Measurements from ENCODE around the gene TLR6.

Gene TLR6

DNA sequence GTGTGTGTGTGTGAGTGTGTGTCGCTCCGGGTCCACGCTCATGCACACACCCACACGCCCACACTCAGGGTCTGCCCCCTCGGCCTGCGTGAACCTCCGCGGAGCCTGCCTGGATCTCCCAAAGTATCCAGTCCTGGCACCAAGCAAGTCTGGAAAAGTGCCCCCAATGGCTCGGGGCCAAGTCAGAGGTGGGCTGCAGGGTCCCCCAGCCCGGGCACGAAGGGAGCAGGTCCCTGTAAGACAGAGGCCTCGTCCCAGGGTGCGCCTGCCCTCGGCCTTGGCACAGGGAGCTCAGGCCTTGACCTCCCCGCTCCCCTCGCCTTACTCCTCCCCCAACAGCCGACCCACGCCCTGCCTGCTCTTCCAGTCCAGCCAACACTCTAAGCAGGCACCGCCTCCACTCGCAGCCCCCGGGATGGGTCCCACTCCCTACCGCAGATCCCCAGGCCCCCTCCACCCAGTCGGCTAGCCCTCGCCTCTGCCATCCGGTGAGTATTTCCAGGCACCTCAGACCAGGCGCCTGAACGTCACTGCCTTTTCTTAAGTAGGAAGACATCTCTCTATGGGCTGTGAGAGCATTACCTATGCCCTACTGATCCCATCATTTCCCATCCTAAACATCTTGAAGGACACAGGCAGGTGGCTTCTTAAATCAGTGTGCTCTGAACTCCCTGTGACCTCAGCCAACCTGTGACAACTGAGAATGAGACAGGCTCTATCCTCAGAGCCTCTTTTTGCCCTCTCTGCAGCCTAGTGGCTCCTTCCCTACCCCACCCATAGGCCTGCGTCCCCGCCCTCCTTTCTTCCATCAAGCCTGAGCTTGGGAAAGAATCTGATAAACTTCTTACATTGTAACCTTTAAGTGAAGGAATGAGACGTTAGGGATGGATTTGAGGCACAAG, 11.7 kb upstream of the TLR6 start:
- peak; percentile 27 for DNase-seq

DNA sequence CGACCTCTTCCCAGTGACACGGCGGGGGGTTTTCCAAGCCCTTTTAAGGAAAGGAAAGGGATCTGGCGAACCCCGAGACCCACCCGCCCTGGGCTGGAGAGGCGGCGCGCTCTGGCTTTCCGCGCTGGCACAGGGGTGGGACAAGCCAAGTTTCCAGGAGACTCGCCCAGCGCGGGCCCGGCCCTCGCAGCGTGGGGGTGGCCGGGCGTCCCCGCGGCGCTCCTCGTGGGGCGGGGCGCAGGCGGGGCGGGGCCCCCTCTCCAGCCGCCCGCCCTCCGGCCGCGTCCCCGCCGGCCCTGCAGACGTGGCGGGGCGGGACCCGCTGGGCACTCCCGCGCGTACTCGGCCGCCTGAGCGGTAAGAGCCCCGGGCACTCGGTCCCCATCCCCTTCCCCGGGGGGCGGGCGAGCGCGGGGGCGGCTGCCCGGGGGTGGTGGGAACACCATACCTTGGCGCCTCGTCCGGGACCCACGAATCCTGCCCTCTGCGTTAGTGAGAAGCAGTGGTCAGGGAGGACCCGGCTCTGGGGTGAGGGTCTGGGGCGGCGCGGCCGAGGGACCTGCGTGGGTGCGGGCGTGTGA, 11.0 kb upstream of the TLR6 start, which contains the start of gene FAM114A1:
Gene FAM114A1 (plus strand): TSS at position 329 of the 581 bp plus-strand sequence. CDS start 10,273 bp downstream, outside the sequence.
- peak; percentile 90 for DNase-seq

DNA sequence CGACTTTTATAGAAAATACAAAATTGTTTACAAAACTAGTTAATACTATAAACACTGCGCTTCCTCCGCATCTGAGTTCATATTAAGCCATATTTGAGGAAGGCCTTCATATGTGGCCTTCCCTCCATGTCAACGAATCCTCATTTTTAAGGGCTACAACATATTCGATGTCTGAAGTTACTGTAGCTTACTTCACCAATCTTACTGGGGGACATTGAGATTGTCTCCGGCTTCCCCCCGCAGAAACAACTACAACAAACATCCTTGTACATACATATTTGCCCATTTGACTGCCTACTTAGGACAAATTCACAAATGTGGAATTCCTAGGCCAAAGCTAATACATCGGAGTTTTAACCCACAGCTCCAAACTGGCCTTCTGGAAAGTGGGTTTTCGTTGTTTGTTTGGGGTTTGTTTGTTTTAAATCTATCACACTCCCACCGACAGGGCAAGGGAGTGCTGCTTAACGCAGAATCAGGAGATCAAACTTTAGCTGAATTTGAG, 10.4 kb upstream of the TLR6 start:
- no peak for DNase-seq

DNA sequence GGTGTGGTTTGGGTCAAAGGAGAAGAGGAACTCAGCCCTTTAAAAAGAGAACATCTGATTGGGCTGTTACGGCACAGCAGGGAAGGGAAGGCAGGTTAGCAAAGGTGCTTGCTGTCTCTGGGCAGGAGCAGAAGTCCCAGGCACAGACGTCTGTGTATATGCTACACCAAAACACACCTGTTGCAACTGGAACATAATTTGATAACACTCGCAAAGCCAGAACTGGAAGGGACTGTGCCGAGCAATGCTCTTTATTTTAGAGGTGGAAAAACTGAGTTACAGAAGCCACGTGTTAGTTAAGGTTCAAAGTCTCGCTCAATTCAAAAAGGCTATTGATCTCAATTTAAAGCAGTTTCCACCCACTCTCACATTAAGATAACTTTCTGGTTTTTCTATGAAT, 8.8 kb upstream of the TLR6 start:
- no peak for DNase-seq

DNA sequence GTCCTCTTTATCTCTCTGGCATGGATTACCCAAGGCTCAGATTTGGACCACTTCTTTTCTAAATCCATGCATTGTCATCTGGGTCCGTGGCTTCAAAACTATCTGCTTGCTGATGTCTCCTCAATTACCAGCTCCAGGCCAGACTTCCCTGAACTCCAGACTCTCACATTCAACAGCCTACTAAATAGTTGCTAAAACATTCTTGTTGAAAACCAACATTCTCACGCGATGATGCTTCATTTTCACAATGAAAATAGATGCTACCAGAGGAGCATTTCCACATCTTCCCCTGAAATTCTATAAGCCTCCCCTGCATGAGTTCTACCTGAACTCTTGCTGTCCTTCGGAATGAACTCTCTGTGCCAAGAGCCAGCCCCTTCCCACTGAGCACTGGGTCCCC, 5.2 kb upstream of the TLR6 start:
- DNase-seq: peak; percentile 30

DNA sequence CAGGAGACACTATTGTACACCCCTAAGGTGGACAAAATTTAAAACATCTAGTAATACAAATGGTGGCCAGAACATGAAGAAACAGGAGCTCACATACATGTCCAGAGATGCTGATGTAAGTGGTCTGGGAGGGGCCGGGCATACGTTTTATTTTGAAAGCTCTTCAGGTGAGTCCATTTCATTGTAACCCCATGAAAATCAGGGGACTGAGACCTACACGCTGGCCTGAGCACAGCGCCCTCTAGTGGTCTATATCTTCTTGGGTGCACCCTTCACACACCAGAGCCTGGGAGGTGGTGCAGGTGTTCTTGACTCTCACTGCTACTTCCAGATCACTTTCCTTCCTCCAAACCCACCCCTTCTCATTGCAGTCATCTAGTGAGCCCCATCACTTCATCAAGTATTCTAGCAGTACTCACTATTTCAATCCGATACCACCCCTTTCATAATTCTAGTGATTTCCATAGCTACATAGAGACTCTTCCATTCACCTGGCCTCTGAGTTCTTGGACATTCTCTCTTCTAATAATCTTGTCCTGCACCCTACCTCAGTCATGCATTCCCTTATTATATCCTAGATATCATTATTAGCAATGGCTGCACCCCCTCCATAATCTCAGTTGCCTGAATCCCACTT, 4.3 kb upstream of the TLR6 start:
- no peak for DNase-seq

DNA sequence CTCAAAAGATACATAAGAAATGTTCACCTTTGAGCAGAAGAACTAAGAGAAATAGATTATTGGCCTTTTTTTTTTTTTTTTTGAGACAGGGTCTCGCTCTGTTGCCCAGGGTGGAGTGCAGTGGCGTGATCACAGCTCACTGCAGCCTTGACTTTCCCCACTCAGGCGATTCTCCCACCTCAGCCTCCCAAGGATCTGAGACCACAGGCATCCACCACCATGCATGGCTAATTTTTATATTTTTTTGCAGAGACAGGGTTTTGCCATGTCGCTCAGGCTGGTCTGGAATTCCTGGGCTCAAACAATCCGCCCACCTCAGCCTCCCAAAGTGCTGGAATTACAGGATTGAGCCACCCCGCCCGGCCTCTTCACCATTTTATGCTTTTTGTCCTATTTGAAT, 2.9 kb upstream of the TLR6 start:
- DNase-seq: no peak

DNA sequence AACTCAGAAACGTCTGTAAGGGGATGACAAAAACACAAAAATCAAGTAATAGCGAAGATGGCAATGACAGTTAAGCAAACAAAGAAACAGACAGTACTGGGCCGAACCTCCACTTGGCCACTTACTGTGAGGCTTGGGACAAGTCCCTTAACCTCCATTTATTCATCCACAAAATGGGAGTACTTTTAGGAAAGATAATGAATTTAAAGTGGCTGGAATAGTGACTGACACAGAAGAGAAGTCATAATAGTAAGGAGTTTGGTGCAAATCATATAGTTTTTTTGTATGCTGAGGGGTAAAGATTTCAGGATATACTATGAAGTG, 1.4 kb upstream of the TLR6 start:
- DNase-seq: no peak

DNA sequence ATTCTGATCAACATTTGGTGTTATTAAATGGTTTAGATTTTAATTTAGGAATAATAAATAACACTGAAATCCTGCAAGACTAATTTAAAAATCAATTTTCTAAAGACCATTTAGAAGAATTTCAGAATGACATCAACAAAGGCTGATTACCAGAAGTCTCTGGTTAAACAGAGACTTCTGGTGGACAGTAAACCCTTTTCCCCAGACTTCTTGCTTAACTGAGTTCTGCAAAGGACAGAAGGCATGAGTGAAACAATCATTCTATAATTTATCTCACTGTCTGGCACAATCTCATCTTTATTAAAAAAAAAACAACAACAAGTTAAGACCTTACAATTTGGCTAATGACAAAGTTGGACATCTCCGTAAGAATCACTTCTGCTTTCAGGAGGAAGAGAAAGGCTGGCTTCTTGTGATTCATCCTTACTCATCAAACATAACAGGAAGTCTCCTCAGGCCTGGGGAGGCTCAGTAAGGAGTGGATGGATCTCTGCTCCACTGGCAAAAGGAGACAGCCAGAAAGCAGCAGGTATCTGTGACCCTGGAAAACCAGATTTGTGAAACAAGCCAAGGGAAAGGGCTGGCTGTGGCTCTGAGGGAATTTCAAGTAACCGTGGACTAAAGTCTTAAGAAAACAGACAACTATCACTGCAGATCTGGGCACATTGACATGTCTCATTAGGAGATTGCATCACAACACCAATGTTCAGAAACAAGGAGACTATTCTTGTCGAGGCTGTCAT, 908 bp upstream of the TLR6 start:
- peak; percentile 89 for DNase-seq

DNA sequence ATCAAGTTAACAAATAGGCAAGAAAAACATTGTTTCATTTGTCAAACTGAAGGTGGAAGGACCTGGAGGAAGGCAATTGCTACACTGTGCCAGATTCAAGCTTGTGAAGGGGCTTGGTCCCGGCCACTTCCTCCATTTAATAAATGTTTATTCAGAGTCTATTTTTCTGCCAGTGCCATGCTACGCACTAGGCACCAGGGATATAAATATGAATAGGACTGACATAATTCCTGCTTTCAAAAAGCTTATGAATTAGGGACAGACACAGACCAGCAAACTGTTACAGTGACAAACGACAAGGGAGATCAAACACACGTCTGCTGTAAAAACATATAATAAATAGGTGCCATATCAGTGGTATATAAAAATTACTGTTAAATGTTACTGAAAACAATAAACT, 571 bp downstream of the TLR6 start:
- no peak for DNase-seq

DNA sequence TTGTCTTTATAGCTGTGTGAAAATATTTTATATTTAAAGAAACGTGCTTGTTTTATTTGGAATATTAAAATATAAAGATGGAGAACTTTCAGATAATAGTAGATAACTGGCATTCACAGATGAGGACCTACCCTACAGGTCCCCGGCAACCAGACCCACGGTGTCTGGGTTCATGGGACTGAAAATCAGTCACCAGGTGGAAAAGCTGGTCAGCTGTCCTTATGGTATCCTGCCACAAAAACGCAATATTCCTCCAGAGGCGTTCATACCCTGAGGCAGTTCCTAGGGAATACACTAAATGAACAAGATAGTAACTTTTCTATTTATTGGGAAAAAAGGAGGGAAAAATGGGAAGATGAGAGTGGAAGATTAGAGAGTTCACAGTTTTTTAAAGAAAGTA, 1.2 kb downstream of the TLR6 start:
- DNase-seq: no peak

DNA sequence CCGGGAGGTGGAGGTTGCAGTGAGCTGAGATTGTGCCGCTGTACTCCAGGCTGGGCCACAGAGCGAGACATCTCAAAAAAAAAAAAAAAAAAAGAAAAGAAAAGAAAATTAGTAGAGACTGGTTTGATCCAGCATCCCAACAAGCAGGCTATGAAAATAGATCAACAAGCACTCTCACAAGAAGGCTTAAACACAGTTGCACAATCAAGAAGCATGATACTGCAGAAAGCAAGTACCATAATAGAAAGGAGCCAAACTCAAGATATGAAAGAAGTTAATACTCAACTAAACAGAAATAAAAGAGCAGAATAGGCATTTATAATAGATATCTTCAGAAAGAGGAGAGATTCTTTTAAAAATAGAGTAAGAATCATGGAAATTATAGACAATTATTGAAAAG, 10.6 kb downstream of the TLR6 start:
- no peak for DNase-seq

DNA sequence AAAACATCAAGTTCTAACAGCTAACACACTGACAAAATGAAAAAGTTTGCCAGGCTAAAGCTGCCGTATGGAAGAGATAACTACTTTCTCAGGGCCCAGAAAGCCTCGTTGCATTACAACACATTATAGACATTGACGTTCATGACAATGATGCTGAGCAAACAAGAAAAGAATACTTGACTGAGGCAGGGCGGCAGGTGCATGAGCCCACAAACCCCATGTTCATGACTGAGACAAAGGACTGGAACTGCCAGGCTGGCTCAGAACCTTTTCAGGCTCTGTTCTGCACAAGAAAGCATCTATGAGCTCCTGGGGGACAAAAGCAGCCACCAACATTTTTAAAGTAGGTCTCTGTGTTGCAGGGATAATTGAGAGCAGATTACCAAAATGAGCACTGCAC, 13.6 kb downstream of the TLR6 start:
- DNase-seq: no peak

DNA sequence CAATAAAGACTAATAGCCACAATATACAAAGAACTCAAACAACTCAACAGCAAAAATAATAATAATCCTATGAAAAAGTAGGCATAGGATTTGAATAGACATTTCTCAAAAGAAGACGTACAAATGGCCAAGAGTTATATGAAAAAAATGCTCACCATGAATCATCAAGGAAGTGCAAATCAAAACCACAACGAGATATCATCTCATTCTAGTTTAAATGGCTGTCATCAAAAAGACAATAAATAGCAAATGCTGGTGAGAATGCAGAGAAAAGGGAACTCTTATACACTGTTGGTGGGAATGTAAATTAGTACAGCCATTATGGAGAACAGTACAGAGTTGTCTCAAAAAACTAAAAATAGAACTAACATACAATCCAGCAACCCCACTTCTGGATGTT, 18.8 kb downstream of the TLR6 start:
- DNase-seq: peak; percentile 56

DNA sequence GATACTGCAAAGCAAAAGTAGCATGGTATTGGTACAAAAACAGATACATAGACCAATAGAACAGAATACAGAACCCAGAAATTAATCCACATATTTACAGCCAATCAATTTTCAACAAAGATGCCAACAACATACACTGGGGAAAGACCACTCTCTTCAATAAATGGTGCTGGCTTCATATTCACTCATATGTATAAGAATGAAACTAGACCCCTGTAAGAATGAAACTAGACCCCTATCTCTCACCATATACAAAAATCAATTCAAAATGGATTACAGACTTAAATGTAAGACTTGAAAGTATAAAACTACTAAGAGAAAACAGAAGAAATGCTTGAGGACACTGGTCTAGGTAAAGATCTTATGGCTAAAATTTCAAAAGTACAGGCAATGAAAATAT, 19.3 kb downstream of the TLR6 start:
- DNase-seq: no peak

DNA sequence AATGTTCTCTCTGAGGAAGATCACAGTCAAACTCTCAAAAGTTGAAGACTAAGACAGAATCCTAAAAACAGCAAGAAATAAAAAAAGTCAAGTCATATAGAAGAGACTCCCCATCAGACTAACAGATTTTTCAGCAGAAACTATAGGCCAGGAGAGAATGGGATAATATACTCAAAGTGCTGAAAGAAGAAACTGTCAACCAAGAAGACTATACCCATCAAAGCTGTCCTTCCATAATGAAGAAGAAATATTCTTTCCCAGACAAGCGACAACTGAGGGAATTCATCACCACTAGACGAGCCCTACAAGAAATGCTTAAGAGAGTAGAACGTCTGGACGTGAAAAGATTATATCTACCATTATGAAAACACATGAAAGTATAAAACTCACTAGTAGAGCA, 22.0 kb downstream of the TLR6 start:
- DNase-seq: no peak

DNA sequence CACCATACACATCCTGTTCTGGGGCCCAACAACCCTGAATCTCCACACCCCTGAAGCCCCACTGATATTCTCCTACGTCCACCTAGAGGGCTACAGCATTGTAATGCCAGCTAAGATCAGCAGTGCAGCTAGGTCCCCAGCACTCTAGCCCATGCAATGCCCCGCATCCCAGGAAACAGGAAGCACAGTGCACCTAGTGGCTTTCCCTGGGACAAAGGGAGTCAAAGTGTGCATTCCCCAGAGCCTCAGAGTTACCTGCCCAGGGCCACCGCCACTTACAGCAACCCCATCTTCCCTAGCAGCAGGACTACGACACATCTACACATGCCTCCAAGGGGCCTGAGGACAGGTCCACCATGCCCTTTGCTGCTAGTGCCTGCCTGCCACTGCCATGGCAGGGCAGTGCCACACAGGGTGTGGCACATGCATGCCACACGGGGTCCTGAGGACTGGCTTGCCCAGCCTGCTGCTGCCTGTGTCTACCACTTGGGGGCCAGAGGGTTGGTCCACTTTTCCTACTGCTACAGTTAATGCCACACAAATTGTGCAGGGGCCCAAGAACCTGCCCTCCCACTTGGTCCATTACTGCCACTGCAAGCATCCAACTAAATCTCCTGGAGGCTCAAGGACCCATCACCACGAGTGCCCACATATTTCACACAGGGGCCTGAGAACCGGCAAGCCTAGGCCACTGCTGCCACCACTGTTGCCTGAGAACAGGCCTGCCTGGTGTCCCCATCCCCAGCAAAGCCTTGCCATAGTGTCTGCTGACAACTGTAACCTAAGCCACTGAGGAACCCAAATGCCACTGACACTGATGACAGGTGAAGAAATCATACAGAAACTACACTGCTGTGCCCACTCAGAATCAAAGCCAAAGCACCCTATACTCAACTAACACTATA, 23.7 kb downstream of the TLR6 start:
- no peak for DNase-seq

DNA sequence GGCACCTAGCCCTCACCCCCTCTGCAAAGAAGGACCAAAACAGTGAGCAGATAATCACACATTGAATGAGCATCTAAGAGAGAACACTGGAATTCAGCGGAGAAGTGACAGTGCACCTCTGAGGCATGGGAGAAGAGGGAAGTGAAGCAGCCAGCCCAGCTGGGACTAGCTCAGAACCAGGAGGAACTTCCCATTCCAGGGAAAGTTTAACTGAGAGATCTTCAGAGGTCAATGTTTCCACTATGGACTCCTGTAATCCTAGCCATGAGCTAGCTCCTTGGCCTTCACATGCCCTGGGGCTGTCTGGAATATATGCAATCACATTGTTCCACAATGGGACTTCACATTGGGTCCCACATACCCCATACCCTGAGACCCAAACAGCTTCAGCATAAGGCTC, 24.4 kb downstream of the TLR6 start:
- DNase-seq: no peak

DNA sequence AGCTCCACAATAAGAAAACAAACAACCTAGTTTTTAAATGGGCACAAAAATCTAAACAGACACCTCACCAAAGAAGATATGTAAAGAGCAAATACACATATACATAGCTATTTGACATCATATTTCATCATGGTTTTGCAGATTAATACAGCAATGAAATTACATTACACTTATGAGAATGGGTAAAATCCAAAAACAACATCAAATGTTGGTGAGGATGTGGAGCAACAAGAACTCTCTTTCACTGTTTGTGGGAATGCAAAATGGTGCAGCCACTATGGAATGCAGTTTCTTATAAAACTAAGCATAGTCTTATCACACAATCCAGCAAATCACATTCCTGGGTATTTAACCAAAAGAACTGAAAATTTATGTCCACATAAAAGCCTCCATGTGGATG, 25.0 kb downstream of the TLR6 start:
- no peak for DNase-seq

DNA sequence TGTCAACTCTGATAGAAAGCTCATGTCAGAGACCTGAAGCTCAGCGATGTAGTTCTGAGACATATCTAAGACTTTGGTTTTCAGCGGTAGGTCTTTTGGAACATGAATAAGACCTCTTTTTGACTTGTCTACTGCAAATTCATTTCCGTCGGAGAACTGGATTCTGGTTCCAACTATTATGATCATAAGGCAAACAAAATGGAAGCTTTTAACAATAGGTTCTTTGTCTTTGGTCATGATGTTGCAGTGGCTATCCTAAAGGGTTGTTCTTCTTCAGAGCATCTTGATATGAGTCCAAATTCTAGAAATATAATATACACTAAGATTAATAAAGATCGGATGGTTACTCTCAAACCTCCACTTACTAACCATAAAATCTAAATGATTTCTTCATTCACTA, 27.4 kb downstream of the TLR6 start:
- no peak for DNase-seq

DNA sequence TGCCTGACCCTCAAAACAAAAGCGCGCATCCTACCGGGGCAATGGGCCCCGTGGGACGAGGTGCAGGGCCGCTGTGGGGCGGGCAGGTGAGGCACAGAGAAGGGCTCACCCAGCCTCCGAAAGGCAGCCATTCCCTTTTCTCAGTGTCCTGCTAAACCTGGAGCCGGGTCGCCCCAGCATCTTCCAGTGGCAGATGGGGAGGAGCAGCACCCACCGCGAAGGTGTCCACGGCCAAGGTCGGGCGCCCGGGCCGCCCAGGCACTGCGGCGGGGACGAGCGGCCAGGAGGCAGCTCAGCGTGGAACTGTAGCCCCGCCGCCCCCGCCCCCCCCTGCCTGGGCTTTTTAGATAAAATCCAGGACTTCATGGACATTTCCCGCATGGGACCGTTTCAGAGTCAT, 32.9 kb downstream of the TLR6 start:
- DNase-seq: no peak

DNA sequence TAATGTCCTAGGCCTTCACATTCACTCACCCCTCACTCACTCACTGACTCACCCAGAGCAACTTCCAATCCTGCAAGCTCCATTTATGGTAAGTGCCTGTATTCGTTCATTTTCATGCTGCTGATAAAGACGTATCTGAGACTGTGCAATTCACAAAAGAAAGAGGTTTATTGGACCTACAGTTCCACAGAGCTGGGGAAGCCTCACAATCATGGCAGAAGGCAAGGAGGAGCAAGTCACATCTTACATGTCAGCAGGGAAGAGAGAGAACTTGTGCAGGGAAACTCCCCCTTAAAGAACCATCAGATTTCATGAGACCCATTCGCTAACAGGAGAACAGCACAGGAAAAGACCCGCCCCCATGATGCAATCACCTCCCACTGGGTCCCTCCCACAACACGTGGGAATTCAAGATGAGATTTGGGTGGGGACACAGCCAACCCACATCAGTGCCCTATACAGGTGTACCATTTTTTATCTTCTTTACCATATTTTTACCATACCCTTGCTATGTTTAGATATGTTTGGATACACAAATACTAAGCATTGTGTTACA, 33.8 kb downstream of the TLR6 start:
- no peak for DNase-seq

Data from fibroblast of skin of abdomen (primary cell).